Heart left ventricle (tissue), 13 donors: ENCODE measurements around the gene RSU1.

Experiments used
- CTCF ChIP-seq, 12 donors: fragments of 200-600 bp; sonication (generic) in 4 of 12; IDR thresholded peaks; one replicate each; pipeline versions ENCODE4 v1.5.0 to v1.8.0; 2018 to 2022; ENCODE audit warnings: antibody characterized with exemption in 12 of 12, mild to moderate bottlenecking in 5 of 12
- POLR2A ChIP-seq, 2 donors: fragments of 450-650 bp; IDR thresholded peaks; one replicate each; pipeline ENCODE4 v1.6.1; 2017; ENCODE audit warnings: antibody characterized with exemption in 2 of 2, mild to moderate bottlenecking in 2 of 2, moderate library complexity in 2 of 2
- donor health status: ischemic (EF 13 %, LVEDD 7.1; RV severe dilation, severe dysfunction).
- donor health status: DM: no; HTN: yes; CAD: no.
- donor health status: DM: no; HTN: no; CAD: no.
- donor health status: ischemic (EF 25% LVEDD 6.9; RV normal size, moderate dysfunction).
- donor health status: ischemic (EF 25% LVEDD 5.7; RV mildly dilated, moderate dysfunction).
- donor health status: ischemic (EF 35%, LVEDD 5.7; RV mildly dilated, moderate dysfunction).
- donor health status: nonischemic (EF 11% LVEDD 7.7; RV severe dilation, severe dysfunction).
- donor health status: DM: yes; HTN: yes; CAD: no.
- donor health status: PGD.
- donor health status: ischemic (EF 29% LVEDD 5.4; RV normal size, mild dysfunction).
- donor health status: nonischemic (EF 23%, LVEDD 6.1; RV moderate dilation, normal function).

GRCh38 chr10:16787361-16787791 lies 29.8 kb downstream of the RSU1 start:
- TF ChIP-seq CTCF (IDR thresholded peaks at IDR 0.05) (no peak), POLR2A (IDR thresholded peaks at IDR 0.05) (no peak)
